K562 (cell line): ENCODE results near the gene TECPR2.

ENCODE experiments used
- CHD7 ChIP-seq: fragments of 200-600 bp; sonication (generic); IDR thresholded peaks from one replicate; pipeline ENCODE4 v1.6.1; 2012; ENCODE audit warnings: mild to moderate bottlenecking, low read depth, low read length, inconsistent platforms
- CREM ChIP-seq: IDR thresholded peaks from 2 replicates; pipeline ENCODE4 v1.6.1; 2014; ENCODE audit warnings: antibody characterized with exemption, low read depth
- CTCFL ChIP-seq: IDR thresholded peaks from 2 replicates; pipeline ENCODE4 v1.6.1; 2011; ENCODE audit warnings: borderline replicate concordance, low read depth, mild to moderate bottlenecking, moderate library complexity, low read length; ENCODE audit not compliant: insufficient read depth, poor library complexity, severe bottlenecking
- ELF4 ChIP-seq: fragments of 450-650 bp; formaldehyde crosslinking; IDR thresholded peaks from 2 replicates; pipeline ENCODE4 v1.4.0; 2022; ENCODE audit warnings: missing genetic modification characterization
- KAT7 ChIP-seq: sonication (generic); formaldehyde crosslinking; IDR thresholded peaks from 2 replicates; pipeline ENCODE4 v1.8.0; 2022; ENCODE audit warnings: missing genetic modification reagents, mild to moderate bottlenecking, borderline replicate concordance
- PML ChIP-seq: IDR thresholded peaks from 2 replicates; pipeline ENCODE4 v1.6.1; 2012; ENCODE audit warnings: low read length, inconsistent platforms
- REST ChIP-seq, 2 experiments: fragments of 450-650 bp; formaldehyde crosslinking in 1 of 2; IDR thresholded peaks; 2 replicates each; pipeline versions ENCODE4 v1.4.0 to v1.6.1; 2014 to 2020; ENCODE audit warnings: mild to moderate bottlenecking in 2 of 2, borderline replicate concordance in 1 of 2, low read depth in 1 of 2
- SIN3B ChIP-seq: fragments of 450-650 bp; IDR thresholded peaks from 2 replicates; pipeline ENCODE4 v1.6.1; 2017; ENCODE audit warnings: low read depth, mild to moderate bottlenecking, moderate library complexity
- USF2 ChIP-seq: sonication (generic); formaldehyde crosslinking; IDR thresholded peaks from 2 replicates; pipeline ENCODE4 v1.5.0; 2020; ENCODE audit warnings: missing genetic modification reagents
- ZNF121 ChIP-seq: sonication (generic); formaldehyde crosslinking; conservative IDR thresholded peaks from 2 replicates; pipeline ENCODE4 v1.8.0; 2022; ENCODE audit warnings: missing genetic modification reagents

- TF ChIP-seq ZNF121 (CRISPR knock-in tag) (no peak), CHD7 (no peak), KAT7 (CRISPR knock-in tag) (no peak), USF2 (no peak), SIN3B (no peak), CREM (no peak), REST (IDR thresholded peaks at IDR 0.05; ENCODE audit: borderline replicate concordance) (no peak), REST (CRISPR knock-in tag; IDR thresholded peaks at IDR 0.05; ENCODE audit: low read depth) (no peak), CTCFL (no peak), ELF4 (CRISPR knock-in tag) (no peak), PML (no peak)
Observed at GRCh38 chr14:102464006-102464405, 101.3 kb downstream of the TECPR2 start.
